ENCODE results near the gene RAET1L. TPM values are rescaled to one million over a fixed set of nuclear protein-coding genes. Genes with fewer than 3 reads are reported as not detected.

Gene RAET1L
- total and polyA plus RNA-seq, 2 experiments from 2014 or later, result not detected

- Histone ChIP-seq H3K4me2 (no peak overlapping the region), H2AFZ (no peak overlapping the region), H3K27ac (ENCODE audit: low read depth) (no peak overlapping the region), H3K4me1 (ENCODE audit: insufficient read depth) (no peaks in the 10 kb centered on the region), H3F3A (replicated peaks; ENCODE audit: low read depth) (no peaks in the 10 kb centered on the region), H3K79me2 (replicated peaks; ENCODE audit: insufficient read depth) (no peaks in the 10 kb centered on the region), H3K27me3 (ENCODE audit: insufficient read depth) (no peaks in the 10 kb centered on the region), H4K20me1 (replicated peaks; ENCODE audit: insufficient read depth) (no peaks in the 10 kb centered on the region), H3K9me2 (ENCODE audit: insufficient read depth) (0 out of 2 replicates have a peak, but pooled peaks cover 5% of the 10 kb centered on the region), H3K4me3 (no peak overlapping the region), H3K36me3 (ENCODE audit: insufficient read depth) (no peaks in the 10 kb centered on the region)
- Mint-ChIP-seq H3K4me1 (no peaks in the 10 kb centered on the region; the same call in 2 of the 3 replicates), H3K36me3 (ENCODE audit: low read depth) (peaks cover 15% of the 10 kb centered on the region), H3K9me3 (peaks cover 33% of the 10 kb centered on the region), H3K4me3 (no peak overlapping the region), H3K27me3 (ENCODE audit: insufficient read depth, low read depth, poor library complexity) (peaks cover 28% of the 10 kb centered on the region), H3K27ac (no peak overlapping the region)
- ATAC-seq (no peak), DNase-seq (ENCODE audit: low spot score) (no peak)
- no peak for TF ChIP-seq ZNF331 (CRISPR knock-in tag; IDR thresholded peaks at IDR 0.05; ENCODE audit: low read depth)
- no peak for TF ChIP-seq EZH2 (IDR thresholded peaks at IDR 0.05; ENCODE audit: low read depth, unreplicated experiment)
- TF ChIP-seq NANOG (IDR thresholded peaks at IDR 0.05; ENCODE audit: borderline replicate concordance), result no peak
- no peak for TF ChIP-seq CREB1 (CRISPR knock-in tag; IDR thresholded peaks at IDR 0.05; ENCODE audit: low read depth)
- TF ChIP-seq JUNB (IDR thresholded peaks at IDR 0.05; ENCODE audit: unreplicated experiment), result no peak
- TF ChIP-seq, protein P1, sequence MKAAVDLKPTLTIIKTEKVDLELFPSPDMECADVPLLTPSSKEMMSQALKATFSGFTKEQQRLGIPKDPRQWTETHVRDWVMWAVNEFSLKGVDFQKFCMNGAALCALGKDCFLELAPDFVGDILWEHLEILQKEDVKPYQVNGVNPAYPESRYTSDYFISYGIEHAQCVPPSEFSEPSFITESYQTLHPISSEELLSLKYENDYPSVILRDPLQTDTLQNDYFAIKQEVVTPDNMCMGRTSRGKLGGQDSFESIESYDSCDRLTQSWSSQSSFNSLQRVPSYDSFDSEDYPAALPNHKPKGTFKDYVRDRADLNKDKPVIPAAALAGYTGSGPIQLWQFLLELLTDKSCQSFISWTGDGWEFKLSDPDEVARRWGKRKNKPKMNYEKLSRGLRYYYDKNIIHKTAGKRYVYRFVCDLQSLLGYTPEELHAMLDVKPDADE (IDR thresholded peaks at IDR 0.05), result no peak
- no peak for TF ChIP-seq ZNF462 (CRISPR knock-in tag; IDR thresholded peaks at IDR 0.05)
- no peak for TF ChIP-seq EZH2phosphoT487 (IDR thresholded peaks at IDR 0.05; ENCODE audit: unreplicated experiment)
- TF ChIP-seq, protein P2, sequence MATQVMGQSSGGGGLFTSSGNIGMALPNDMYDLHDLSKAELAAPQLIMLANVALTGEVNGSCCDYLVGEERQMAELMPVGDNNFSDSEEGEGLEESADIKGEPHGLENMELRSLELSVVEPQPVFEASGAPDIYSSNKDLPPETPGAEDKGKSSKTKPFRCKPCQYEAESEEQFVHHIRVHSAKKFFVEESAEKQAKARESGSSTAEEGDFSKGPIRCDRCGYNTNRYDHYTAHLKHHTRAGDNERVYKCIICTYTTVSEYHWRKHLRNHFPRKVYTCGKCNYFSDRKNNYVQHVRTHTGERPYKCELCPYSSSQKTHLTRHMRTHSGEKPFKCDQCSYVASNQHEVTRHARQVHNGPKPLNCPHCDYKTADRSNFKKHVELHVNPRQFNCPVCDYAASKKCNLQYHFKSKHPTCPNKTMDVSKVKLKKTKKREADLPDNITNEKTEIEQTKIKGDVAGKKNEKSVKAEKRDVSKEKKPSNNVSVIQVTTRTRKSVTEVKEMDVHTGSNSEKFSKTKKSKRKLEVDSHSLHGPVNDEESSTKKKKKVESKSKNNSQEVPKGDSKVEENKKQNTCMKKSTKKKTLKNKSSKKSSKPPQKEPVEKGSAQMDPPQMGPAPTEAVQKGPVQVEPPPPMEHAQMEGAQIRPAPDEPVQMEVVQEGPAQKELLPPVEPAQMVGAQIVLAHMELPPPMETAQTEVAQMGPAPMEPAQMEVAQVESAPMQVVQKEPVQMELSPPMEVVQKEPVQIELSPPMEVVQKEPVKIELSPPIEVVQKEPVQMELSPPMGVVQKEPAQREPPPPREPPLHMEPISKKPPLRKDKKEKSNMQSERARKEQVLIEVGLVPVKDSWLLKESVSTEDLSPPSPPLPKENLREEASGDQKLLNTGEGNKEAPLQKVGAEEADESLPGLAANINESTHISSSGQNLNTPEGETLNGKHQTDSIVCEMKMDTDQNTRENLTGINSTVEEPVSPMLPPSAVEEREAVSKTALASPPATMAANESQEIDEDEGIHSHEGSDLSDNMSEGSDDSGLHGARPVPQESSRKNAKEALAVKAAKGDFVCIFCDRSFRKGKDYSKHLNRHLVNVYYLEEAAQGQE (IDR thresholded peaks at IDR 0.05; ENCODE audit: unreplicated experiment), result no peak
- no peak for TF ChIP-seq ZNF114 (CRISPR knock-in tag; IDR thresholded peaks at IDR 0.05)
- TF ChIP-seq, protein P3, sequence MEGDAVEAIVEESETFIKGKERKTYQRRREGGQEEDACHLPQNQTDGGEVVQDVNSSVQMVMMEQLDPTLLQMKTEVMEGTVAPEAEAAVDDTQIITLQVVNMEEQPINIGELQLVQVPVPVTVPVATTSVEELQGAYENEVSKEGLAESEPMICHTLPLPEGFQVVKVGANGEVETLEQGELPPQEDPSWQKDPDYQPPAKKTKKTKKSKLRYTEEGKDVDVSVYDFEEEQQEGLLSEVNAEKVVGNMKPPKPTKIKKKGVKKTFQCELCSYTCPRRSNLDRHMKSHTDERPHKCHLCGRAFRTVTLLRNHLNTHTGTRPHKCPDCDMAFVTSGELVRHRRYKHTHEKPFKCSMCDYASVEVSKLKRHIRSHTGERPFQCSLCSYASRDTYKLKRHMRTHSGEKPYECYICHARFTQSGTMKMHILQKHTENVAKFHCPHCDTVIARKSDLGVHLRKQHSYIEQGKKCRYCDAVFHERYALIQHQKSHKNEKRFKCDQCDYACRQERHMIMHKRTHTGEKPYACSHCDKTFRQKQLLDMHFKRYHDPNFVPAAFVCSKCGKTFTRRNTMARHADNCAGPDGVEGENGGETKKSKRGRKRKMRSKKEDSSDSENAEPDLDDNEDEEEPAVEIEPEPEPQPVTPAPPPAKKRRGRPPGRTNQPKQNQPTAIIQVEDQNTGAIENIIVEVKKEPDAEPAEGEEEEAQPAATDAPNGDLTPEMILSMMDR (conservative IDR thresholded peaks at IDR 0.05; ENCODE audit: low read depth in 2 of 2), result no peak
- TF ChIP-seq STAT1 (IDR thresholded peaks at IDR 0.05; ENCODE audit: unreplicated experiment), result no peak
- TF ChIP-seq POLR2AphosphoS5 (IDR thresholded peaks at IDR 0.05; ENCODE audit: low read depth), result no peak
These were observed 30.8 kb upstream of the RAET1L start for GRCh38 chr6:150056156-150056555.

Data from GM23338 (cell line).